ENCODE data around the gene C19orf18.

- TF ChIP-seq GATA2 (IDR thresholded peaks at IDR 0.05; ENCODE audit: low read depth, low read length) (no peak), GATA3 (IDR thresholded peaks at IDR 0.05; ENCODE audit: low read depth, low read length) (no peak)
Observed at GRCh38 chr19:58022283-58022660, 47.9 kb upstream of the C19orf18 start.

Data from SH-SY5Y (cell line).